NT2/D1 (cell line): ENCODE results near the gene MEX3A.
"Not testable (repeated sequence)": the region's sequence is repeated elsewhere in the genome, so short reads cannot be mapped to it uniquely, and the experiment has no call there.

Source experiments
- SUZ12 ChIP-seq: IDR thresholded peaks from 2 replicates; pipeline ENCODE4 v1.6.1; 2011; ENCODE audit not compliant: insufficient read length, insufficient read depth; ENCODE audit errors: extremely low read depth
- ZNF274 ChIP-seq: IDR thresholded peaks from 2 replicates; pipeline ENCODE4 v1.6.1; 2011; ENCODE audit warnings: mild to moderate bottlenecking, low read depth, low read length

GRCh38 chr1:156125544-156125943, 43.3 kb upstream of the MEX3A start:
- TF ChIP-seq ZNF274, SUZ12: not testable (repeated sequence)
